HG02970 (cell line): ENCODE results near the gene SLC29A2.
"Not testable (repeated sequence)": the region's sequence is repeated elsewhere in the genome, so short reads cannot be mapped to it uniquely, and the experiment has no call there.

Source experiments
- ATAC-seq: cut with Tn5 transposase; IDR thresholded peaks from one replicate; pipeline ENCODE4 v1.9.1; 2021; ENCODE audit warnings: mild to moderate bottlenecking, moderate library complexity, moderate number of reproducible peaks; ENCODE audit not compliant: unreplicated experiment, low FRiP score

The SLC29A2 gene

DNA sequence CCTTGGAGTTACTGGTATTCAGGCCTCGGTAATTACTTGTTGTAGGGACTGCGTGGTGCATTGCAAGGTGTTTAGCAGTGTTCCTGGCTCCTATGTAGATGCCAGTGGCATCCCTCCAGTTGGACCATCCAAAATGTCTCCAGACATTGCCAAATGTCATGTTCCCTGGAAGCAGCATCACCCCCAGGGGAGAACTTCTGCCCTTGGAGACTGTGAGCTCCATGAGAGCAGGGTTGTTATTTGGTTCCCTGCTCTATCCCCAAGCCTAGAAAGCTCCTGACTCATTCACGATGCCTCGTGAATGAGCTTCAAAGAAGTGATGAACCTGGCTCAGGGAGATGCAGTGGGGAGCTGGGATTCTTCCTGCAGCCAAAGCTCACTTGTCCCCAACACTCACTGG is 50.0 kb downstream of the SLC29A2 start:
- ATAC-seq, result no peak

DNA sequence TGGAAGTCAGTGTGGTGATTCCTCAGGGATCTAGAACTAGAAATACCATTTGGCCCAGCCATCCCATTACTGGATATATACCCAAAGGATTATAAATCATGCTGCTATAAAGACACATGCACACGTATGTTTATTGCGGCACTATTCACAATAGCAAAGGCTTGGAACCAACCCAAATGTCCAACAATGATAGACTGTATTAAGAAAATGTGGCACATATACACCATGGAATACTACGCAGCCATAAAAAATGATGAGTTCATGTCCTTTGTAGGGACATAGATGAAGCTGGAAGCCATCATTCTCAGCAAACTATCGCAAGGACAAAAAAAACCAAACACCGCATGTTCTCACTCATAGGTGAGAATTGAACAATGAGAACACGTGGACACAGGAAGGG is 50.8 kb downstream of the SLC29A2 start:
- not testable (repeated sequence) for ATAC-seq

DNA sequence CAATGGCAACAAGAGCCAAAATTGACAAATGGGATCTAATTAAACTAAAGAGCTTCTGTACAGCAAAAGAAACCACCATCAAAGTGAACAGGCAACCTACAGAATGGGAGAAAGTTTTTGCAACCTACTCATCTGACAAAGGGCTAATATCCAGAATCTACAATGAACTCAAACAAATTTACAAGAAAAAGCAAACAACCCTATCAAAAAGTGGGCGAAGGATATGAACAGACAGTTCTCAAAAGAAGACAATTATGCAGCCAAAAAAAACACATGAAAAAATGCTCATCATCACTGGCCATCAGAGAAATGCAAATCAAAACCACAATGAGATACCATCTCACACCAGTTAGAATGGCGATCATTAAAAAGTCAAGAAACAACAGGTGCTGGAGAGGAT is 51.3 kb downstream of the SLC29A2 start:
- ATAC-seq, result not testable (repeated sequence)

DNA sequence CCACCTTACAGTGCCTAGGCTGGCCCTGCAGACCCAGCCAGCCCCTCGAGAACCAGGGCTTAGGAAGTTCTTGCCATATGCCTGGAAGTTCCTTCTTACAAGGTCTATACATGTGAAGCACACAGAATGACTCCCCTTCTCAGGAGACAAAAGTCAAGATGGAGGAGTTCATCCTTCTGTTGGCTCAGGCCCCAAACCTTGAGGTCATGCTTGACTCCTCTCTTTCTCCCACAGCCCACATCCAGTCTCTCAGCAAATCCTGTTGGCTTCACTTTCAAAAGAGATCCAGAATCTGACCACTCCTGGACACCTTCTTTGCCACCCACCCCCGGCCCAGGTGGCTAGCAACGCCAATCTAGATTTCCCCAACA is 53.0 kb downstream of the SLC29A2 start:
- no peak for ATAC-seq

DNA sequence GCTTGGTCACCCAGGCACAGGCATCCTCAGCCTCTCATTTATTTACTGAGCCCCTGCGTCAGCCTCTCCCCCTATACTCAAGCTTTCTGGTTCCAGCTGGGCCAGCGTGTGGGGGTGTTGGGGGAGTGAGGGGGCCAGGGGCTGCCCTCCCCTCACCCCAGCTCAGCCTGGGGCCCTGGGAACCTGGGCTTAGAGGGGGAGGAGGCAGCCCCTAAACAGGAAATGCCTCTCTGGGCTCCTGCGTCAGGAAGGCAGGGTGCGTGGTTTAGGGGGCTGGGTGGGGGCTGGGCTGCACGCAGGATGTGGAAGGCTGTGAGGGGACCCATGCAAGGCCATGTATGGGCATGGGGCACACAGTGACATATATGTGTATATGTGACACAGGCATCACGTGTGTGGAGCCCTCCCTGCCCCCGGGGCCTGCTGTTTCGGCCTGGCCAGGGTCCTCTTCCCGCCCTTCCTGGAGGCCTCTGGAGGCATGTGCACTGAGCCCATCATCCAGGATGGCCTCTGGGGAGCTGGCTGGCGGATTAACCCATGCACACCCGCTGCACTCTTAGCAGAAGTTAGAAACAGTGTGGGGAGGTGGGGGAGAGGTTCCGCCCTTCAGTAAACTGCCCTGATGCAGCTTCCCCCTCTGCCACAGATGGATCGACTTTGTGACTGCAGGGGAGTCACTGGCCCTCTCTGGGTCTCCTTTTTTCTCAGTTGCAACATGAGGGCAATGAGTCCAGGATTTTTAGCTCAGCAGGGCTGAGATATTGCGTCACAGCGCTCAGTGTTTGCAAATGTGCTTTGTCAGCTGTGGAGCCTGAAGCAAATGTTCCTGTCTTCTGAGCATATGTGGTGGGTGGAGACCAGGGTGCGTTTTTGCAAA is 53.6 kb downstream of the SLC29A2 start:
- no peak for ATAC-seq

DNA sequence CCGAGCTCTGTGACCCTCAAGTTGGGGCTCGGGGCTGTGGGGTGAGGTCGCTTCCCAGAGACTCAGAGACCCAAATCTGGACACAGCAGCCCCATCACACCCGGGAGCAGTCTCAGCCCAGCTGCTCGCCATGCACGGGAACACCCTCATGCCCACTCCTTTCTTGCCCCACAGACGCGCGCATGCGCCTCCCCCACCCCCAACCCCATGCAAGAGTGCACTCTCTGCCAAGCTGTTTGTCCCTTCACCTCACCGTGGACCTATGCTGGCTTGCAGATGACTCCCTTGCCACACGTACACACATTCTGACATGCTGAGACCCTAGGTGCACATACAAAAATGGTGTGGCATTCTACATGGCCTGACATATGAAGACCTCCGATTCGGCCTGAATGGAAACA is 54.2 kb downstream of the SLC29A2 start:
- ATAC-seq, result no peak

DNA sequence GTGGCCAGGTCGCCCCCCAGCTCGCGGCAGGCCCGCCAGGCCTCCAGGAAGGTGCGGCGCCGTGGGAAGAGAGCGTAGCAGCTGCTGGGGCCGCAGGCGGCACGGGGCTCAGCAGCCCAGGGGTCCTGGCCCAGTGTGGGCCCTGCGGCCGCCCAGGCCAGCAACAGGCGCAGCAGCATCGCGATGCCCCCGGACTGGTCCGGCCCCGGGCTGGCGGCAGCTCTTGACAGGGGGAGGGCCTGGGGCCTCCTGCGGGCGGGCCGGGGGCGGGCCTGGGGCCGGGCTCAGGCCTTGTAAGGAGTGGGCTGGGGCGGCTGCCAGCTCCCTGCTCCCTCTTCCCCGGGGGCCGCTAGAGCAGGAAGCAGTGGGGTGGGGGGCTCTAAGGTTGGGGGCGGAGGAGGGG is 54.7 kb downstream of the SLC29A2 start, which contains the start of gene CD248:
TSS of gene CD248 (minus strand) at position 196 of the 403 bp plus-strand sequence. CDS start at position 179, 17 bp downstream.
- no peak for ATAC-seq

DNA sequence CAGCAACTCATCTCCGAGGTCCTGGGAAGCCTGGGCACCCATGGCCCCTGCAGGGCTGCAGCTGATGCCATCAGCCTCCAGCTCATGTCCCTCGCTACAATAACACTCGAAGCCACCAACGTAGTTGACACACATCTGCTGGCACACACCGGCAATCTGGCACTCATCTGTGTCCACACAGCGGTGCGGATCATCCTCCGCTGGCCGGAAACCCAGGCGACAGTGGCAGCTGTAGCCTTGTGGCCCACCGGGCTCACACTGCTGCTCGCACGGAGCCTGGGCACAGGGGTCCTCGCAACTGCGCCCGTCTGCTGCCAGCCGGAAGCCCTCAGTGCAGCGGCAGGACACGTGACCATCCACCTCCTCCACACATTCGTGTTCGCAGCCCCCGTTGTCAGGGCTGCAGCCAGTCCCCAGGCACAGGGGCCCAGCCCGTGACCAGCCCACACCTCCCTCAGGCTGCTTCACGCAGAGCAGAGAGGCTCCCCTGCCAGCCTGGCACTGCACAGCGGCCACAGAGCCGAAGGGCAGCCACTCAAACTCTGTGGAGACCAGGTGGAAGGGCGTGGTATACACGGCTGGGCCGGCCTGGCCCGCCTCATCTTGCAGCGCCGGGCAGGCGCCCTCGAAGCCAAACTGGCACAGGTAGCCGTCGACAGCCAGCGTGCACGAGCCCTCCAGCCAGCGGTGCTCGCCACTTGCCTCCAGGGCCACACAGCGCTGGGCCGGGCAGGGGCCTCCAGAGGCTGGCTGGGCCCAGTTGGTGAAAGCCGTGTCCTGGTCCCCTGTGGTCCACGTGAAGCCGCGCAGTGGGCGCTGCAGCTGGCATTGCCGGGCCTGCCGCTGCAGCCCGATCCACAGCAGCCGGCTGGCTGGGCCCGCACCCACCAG is 55.4 kb downstream of the SLC29A2 start:
- no peak for ATAC-seq

DNA sequence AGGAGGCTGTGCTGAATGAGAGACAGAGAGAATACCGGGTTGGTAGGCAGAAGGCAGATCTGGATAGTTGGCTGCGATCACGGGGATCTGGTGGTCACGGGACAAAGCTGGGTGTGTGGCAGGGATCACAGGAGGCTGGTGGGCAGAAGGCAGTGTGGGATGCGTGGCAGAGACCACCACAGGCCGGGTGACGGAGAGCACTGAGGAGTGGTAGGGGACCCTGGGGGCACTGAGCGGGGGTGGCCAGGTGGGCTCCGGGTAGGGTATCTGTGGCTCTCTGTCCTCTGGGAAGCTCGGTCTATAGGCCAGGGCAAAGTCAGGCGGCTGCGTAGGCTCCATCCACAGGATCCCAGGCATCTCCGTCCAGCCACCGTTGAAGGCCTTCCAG is 56.1 kb downstream of the SLC29A2 start:
- no peak for ATAC-seq

DNA sequence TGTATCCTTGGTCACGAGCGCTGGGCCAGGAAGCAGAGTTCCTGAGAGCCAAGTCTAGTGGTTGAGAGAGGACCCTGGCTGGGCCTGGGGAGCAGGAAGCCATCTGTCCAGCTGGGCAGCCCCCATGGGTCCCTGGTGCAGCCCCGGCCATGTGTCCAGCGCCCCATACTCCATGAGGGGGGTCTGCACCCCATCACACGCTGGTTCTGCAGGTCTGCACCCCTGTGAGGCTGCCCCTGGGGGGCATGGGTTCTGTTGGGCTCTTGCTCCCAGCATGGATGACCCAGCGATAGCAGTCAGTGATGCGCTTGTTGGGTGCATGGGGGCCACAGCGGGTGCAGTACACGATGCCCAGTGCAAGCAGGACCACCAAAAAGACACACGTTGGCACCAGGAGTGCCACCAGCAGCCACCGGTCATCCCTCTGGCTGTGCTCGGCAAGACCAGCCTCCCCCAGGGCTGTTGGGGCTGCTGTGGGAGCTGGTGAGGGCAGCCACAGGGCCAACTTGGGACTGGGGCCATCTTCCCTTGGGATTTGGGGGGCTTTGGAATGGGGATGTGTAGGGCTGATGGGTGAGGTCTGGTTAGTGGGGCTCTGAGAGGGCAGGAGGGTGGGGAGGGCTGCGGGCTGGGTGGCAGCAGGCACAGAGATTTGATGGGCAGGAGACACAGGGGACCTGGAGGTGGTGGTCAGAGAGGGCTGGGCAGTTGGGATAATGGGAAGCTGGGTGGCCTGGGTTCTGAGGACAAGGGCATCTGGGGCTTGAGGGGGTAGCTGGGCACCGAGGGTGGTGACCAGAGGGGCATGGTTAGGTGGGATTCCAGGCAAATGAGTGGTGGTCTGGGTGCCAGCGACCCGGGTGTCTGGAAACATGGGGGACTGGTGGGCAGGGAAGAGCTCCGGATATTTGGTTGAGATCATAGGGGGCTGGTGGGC is 56.7 kb downstream of the SLC29A2 start:
- ATAC-seq, result no peak

DNA sequence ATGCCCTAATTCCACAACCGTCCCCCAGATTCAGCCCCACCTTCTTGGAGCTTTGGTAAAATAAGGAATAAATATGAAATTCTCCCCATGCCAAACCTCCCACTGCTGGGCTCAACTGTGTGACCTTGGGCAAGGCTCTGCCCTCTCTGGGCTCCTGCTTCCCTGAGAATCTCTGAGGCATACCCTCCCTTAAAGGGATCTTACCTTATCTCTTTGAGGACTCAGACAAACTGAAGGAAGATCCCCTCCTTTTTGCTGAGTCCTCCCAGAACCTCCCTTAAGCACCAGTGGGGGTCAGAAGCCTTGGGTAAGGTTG is 57.4 kb downstream of the SLC29A2 start:
- no peak for ATAC-seq

DNA sequence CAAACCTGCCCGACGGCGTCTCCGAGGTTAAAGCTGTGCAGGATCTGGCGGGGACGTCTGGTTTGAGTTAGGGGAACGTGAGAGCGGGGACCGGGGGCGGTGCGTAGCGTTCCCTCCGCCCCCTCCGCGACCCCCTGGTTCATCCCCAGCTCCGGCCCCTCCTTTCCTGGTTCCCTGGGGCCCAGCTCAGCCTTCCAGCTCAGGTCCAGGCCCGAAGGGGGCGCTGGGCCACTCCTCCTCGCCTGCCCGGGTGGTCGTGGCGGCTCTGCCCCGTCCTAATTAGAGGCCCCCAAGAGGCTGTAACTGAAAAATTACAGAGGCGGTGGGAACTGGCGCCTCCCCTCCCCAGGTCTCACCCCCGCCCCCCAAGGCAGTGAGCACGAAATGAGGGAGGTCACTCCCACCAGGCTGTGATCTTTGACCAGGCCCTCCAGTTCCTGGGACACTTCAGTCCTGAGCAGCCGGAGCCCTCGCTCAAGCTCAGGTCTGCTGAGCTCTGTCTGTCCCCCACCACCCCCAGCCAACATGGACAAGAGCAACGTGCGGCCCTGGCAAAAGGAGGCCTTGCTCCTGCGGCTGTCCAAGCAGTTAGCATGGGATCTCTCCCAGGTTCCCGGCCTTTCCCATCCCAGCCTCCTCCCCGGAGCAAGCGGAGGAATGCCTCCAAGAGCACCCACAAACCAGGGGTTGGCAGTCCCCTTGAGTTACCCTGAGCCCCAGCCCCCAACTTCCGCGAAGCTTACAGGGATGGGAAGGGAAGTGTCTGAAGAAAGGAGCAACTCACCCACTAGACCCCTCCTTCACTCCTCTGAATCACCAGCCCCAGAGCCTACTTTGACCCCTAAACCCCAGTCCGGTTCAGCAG is 58.0 kb downstream of the SLC29A2 start:
- no peak for ATAC-seq

DNA sequence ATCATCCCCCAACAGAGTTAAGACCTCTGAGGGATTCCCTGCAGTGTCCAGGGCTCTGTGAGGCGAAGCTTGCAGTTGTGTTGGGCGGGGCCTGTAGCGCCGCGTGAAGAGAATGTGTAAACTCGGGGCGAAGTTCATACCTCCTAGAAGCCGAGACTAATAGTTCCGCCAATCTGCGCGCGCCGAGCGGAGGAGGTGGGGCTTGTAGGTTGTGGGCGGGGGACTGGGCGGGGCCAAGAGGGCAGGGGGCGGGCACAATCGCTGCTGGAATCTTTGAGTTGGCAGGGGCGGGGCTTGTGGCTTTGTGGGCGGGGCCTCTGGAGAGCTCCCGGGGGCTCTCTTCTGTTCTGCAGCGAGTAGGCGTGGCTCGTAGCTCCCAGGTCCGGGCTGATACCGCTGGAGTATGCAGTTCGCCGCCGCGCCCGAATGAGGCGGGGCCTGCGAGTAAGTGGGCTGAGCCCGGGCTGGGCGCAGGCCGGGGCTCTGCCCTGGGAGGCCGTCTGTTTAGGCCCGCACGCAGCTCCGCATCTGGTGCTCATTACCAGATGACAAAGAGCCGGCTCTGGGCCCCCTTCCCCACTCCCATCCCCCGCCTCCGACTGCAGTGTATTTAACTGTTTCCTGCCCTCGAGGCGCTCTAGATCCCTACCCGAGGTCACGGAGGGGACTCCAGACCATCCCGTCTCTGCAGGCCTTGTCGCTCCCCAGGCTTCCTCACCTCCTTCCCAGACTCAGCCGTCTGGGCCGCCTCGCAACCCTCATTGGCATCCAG is 58.8 kb downstream of the SLC29A2 start:
- peak; percentile 67 for ATAC-seq
